Smooth muscle cell (in vitro differentiated cells): ENCODE measurements around the gene HBA2. TPM values are rescaled to one million over a fixed set of nuclear protein-coding genes. Genes with fewer than 3 reads are reported as not detected.

ENCODE experiments used
- DNase-seq: peaks from one replicate; lab custom pipeline; 2025; ENCODE audit not compliant: unreplicated experiment; lab: John Stamatoyannopoulos, UW
- H2AFZ ChIP-seq: fragments of 200-600 bp; sonication (generic); 2 replicates; pipeline ENCODE4 v1.6.0; 2016; ENCODE audit warnings: antibody characterized with exemption, low read depth, mild to moderate bottlenecking
- H3F3A ChIP-seq: fragments of 200-600 bp; sonication (generic); 2 replicates; pipeline ENCODE4 v1.6.0; 2017; ENCODE audit warnings: antibody characterized with exemption, low read depth
- H3K27ac ChIP-seq: fragments of 200-600 bp; sonication (generic); 2 replicates; pipeline ENCODE4 v1.5.1; 2016; ENCODE audit warnings: low read depth, mild to moderate bottlenecking
- H3K27me3 ChIP-seq: fragments of 200-600 bp; sonication (generic); 2 replicates; pipeline ENCODE4 v1.6.1; 2016; ENCODE audit warnings: low read depth, mild to moderate bottlenecking
- H3K36me3 ChIP-seq: fragments of 200-600 bp; sonication (generic); 2 replicates; pipeline ENCODE4 v1.5.1; 2016; ENCODE audit warnings: low read depth
- H3K4me1 ChIP-seq: fragments of 200-600 bp; sonication (generic); 2 replicates; pipeline ENCODE4 v1.5.1; 2016; ENCODE audit warnings: low read depth
- H3K4me2 ChIP-seq: fragments of 200-600 bp; sonication (generic); 2 replicates; pipeline ENCODE4 v1.6.0; 2016; ENCODE audit warnings: mild to moderate bottlenecking
- H3K4me3 ChIP-seq: fragments of 200-600 bp; sonication (generic); 2 replicates; pipeline ENCODE4 v1.5.1; 2016; ENCODE audit warnings: mild to moderate bottlenecking
- H3K79me2 ChIP-seq: fragments of 200-600 bp; sonication (generic); 2 replicates; pipeline ENCODE4 v1.6.0; 2016; ENCODE audit warnings: low read depth, mild to moderate bottlenecking
- H3K9ac ChIP-seq: fragments of 200-600 bp; sonication (generic); 2 replicates; pipeline ENCODE4 v1.6.0; 2016; ENCODE audit warnings: low read depth
- H3K9me3 ChIP-seq: fragments of 200-600 bp; sonication (generic); replicated peaks from 2 replicates; pipeline ENCODE4 v1.5.1; 2016; ENCODE audit warnings: low read depth
- H4K20me1 ChIP-seq: fragments of 200-600 bp; sonication (generic); 2 replicates; pipeline ENCODE4 v1.6.0; 2016; ENCODE audit warnings: low read depth
- WGBS: methylation state at CpG from one replicate; pipeline ENCODE4 v1.1.7; 2016; ENCODE audit warnings: low lambda C conversion rate; 5-methylcytosine and 5-hydroxymethylcytosine counted together
- polyA plus RNA-seq: library from polyadenylated mRNA; unstranded; fragments of >200 nt; fragmentation: Nextera tagmentation; extraction: Ambion mirVana; gene quantifications from 2 replicates; pipeline ENCODE4 v1.2.1, GENCODE V29; 2016
- total RNA-seq: library from RNA; depleted of rRNA; stranded (reverse); fragments of >200 nt; gene quantifications from 2 replicates; pipeline ENCODE4 v1.2.3, GENCODE V29; 2014
- TF ChIP-seq, protein P1 (sequence below): fragments of 200-600 bp; sonication (generic); IDR thresholded peaks from 2 replicates; pipeline ENCODE4 v1.5.1; 2017; ENCODE audit warnings: borderline replicate concordance, mild to moderate bottlenecking, antibody characterized with exemption; ENCODE audit not compliant: insufficient read depth, poor library complexity, severe bottlenecking

HBA2 gene
- total and polyA plus RNA-seq, 2 experiments from 2014 or later = not detected

DNA sequence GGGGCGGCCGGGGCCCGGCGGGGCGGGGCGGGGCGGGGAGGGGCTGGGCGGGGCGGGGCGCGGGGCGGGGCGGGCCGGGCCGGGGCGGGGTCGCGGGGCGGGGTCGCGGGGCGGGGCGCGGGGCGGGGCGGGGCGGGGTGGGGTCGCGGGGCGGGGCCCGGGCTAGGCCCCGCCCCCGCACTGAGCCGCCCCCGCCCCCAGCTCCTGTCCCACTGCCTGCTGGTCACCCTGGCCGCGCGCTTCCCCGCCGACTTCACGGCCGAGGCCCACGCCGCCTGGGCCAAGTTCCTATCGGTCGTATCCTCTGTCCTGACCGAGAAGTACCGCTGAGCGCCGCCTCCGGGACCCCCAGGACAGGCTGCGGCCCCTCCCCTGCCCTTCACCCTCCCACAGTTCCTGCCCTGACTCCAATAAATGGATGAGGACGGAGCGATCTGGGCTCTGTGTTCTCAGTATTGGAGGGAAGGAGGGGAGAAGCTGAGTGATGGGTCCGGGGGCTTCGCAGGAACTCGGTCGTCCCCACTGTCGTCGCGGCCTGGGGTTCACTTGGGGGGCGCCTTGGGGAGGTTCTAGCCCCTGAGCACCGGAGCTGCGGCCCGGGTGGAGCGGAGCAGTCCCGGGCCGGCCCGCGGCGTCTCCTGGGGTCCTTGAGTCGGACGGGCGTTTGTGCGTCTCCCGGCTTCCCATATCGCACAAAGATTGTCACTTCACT lies 7.7 kb upstream of the HBA2 start:
- Histone ChIP-seq H3K4me3 (peak overlapping the region; percentile 8), H3K36me3 (no peaks in the 10 kb centered on the region), H3F3A (no peaks in the 10 kb centered on the region), H3K4me1 (peaks cover 5% of the 10 kb centered on the region), H3K27ac (no peak overlapping the region), H4K20me1 (no peaks in the 10 kb centered on the region), H3K9ac (no peak overlapping the region), H2AFZ (no peak overlapping the region), H3K9me3 (no peaks in the 10 kb centered on the region), H3K4me2 (peak overlapping the region; percentile 78), H3K27me3 (peaks cover 64% of the 10 kb centered on the region), H3K79me2 (no peaks in the 10 kb centered on the region)
- WGBS = 6% methylated on average over 41 of the region's 77 CpGs
- no peak for DNase-seq
- TF ChIP-seq, protein P1, sequence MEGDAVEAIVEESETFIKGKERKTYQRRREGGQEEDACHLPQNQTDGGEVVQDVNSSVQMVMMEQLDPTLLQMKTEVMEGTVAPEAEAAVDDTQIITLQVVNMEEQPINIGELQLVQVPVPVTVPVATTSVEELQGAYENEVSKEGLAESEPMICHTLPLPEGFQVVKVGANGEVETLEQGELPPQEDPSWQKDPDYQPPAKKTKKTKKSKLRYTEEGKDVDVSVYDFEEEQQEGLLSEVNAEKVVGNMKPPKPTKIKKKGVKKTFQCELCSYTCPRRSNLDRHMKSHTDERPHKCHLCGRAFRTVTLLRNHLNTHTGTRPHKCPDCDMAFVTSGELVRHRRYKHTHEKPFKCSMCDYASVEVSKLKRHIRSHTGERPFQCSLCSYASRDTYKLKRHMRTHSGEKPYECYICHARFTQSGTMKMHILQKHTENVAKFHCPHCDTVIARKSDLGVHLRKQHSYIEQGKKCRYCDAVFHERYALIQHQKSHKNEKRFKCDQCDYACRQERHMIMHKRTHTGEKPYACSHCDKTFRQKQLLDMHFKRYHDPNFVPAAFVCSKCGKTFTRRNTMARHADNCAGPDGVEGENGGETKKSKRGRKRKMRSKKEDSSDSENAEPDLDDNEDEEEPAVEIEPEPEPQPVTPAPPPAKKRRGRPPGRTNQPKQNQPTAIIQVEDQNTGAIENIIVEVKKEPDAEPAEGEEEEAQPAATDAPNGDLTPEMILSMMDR = no peak

DNA sequence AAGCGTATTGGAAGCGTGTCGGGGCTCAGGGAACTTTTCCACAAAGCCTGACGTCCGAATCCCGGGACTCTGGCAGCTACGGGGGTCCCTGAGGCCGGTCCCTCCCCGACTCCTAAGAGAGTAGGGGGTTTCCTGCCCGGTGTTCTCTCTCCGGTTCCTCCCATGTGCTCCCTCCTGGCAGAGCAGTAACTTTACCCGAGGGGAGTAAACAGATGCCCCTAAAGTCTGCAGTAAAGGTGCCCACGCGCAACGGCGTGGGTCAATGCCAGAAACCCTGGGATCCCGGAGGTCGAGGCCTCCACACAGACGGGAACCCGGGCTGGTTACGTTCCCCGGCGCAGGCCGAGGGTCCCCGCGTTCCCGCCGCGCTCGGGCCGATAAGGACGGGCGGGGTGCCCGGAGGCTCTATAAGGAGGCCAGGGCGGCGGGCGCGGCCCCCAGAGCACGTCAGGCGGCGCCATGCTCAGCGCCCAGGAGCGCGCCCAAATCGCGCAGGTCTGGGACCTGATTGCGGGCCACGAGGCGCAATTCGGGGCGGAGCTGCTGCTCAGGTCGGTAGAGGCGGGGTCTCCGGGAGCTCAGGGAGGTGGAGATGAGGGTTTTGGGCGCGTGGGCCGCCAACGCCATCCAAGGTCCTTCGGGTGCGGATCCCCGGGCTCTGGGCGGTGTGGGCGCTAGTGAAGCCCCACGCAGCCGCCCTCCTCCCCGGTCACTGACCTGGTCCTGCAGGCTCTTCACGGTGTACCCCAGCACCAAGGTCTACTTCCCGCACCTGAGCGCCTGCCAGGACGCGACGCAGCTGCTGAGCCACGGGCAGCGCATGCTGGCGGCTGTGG lies 6.9 kb upstream of the HBA2 start, which contains the start of gene HBM:
HBM (plus strand) TSS at position 440 of the 836 bp plus-strand sequence; CDS start at position 460, 20 bp downstream.
- peaks cover 71% of the 10 kb centered on the region for H3K27me3 ChIP-seq

DNA sequence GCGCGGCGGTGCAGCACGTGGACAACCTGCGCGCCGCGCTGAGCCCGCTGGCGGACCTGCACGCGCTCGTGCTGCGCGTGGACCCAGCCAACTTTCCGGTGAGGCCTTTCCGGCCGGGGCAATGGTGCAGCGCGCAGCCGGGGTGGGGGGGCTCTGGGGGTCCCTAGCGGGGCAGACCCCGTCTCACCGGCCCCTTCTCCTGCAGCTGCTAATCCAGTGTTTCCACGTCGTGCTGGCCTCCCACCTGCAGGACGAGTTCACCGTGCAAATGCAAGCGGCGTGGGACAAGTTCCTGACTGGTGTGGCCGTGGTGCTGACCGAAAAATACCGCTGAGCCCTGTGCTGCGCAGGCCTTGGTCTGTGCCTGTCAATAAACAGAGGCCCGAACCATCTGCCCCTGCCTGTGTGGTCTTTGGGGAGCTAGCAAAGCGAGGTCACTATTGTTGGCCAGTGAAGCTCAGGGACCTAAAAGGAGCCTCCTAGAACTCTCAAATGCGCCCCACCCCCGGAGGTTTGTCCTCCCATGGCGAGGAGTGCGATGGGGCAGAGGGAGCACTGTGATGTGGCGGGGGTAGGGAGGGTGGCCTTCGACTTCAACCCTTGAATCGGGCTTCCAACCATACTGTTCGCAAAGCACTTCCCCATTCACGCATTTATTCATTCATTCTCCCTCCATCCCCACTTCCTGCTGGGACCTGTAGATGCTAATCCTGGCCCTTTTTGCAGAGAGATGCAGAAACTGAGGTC lies 6.1 kb upstream of the HBA2 start:
- 20% methylated on average over 45 of the region's 45 CpGs for WGBS

More for the DNA sequence above, 6.9 kb upstream of the HBA2 start, which contains the start of gene HBM:
- H4K20me1 ChIP-seq = no peaks in the 10 kb centered on the region
- H3K4me2 ChIP-seq = peak within 1 kb of the TSS; percentile 78
- TF ChIP-seq, protein P1 = no peak
- no peak within 1 kb of the TSS for H3K9ac ChIP-seq
- H3K27ac ChIP-seq = no peak within 1 kb of the TSS
- H3K36me3 ChIP-seq = no peaks in the 10 kb centered on the region
- H2AFZ ChIP-seq = no peak within 1 kb of the TSS
- DNase-seq = no peak
- peaks cover 5% of the 10 kb centered on the region for H3K4me1 ChIP-seq
- 7% methylated on average over 62 of the region's 75 CpGs for WGBS
- no peaks in the 10 kb centered on the region for H3K79me2 ChIP-seq
- H3K9me3 ChIP-seq = no peaks in the 10 kb centered on the region
- H3K4me3 ChIP-seq = peak within 1 kb of the TSS; percentile 8
- no peaks in the 10 kb centered on the region for H3F3A ChIP-seq

More for the DNA sequence above, 6.1 kb upstream of the HBA2 start:
- peaks cover 73% of the 10 kb centered on the region for H3K27me3 ChIP-seq
- H3K4me1 ChIP-seq = peaks cover 5% of the 10 kb centered on the region
- H3K27ac ChIP-seq = no peak overlapping the region
- no peaks in the 10 kb centered on the region for H3K36me3 ChIP-seq
- no peaks in the 10 kb centered on the region for H4K20me1 ChIP-seq
- H3K9ac ChIP-seq = no peak overlapping the region
- TF ChIP-seq, protein P1 = no peak
- H3K79me2 ChIP-seq = no peaks in the 10 kb centered on the region
- H3K4me2 ChIP-seq = no peak overlapping the region
- no peak for DNase-seq
- H2AFZ ChIP-seq = no peak overlapping the region
- H3F3A ChIP-seq = no peaks in the 10 kb centered on the region
- no peaks in the 10 kb centered on the region for H3K9me3 ChIP-seq
- no peak overlapping the region for H3K4me3 ChIP-seq
